ENCODE results near the gene KRT20.
"Not testable (repeated sequence)": the region's sequence is repeated elsewhere in the genome, so short reads cannot be mapped to it uniquely, and the experiment has no call there.

KRT20 gene

DNA sequence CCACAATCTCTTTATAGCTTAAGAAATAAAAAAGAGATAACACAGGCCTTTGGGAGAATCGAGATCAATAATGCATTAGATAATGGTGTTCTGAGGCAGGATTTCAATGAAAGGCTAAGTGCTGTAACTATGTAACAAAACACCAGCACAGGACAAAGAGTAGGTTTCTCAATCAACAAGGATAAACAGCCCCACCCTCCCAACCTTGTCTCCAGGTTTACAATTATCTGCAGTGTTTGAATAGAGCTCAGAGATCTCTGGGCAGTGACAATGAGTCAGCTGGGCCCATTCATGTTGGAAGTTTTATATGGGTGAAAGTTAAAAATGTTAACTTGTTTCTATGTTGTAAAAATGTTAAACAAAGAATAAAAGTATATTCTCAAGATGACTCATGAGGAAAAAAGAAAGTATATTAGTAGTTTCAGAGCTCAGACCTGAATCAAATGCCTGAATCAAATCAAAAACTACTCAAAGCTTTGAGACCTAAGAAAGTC is 17.0 kb upstream of the KRT20 start:
- H3K4me3 ChIP-seq (ENCODE audit: low read depth, low read length) = no peak overlapping the region

DNA sequence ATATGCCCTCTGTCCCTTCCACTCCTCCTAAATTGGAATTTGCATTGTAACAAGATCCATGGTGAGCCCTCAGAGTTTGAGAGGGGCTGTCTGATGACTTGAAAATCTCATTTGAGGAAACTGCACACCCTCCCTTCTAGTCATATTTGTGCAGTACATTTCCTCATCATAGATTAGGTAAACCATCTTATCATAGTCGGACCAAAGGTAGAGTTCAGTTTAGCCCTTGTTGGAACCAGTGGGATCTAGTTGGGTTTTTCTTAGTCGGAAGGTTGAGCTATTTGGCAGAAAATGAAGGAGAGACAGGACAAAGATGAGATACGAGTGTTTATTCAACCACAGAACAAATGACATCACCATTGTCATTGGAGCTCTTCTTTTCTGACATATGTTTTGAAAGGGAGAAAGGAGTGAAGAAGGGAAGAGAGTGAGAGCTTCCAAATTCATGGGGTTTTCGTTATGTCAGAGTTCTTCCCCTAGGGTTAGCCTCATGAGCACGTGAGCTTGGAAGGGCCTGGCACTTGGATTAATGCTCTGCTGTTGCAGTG is 15.8 kb upstream of the KRT20 start:
- no peak overlapping the region for H3K4me3 ChIP-seq (ENCODE audit: low read depth, low read length)

DNA sequence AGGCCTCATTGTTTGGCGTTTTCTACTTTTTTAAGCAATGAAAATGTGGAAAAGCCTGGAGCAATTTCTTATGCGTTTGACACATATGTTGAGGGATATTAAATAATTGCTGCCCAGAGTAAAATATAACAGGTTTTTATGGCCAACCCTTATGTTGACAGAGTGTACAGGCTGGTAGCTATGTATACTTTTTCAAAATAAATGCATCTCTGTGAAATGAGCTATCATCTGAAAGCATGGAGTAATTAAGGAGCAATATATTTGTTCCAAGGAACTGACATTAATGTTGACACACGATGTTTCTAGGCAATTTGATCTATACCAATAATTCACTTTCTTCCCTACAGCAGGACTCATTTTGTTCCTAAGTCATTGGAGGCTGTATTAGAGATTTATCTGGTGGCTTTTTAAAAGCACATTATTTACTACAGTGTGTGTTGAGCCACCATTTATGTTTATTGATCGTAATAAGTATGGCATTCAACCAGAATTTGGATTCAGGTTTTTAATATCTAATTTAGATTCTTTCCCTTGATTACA is 11.9 kb upstream of the KRT20 start:
- no peak overlapping the region for H3K4me3 ChIP-seq (ENCODE audit: low read depth, low read length)

DNA sequence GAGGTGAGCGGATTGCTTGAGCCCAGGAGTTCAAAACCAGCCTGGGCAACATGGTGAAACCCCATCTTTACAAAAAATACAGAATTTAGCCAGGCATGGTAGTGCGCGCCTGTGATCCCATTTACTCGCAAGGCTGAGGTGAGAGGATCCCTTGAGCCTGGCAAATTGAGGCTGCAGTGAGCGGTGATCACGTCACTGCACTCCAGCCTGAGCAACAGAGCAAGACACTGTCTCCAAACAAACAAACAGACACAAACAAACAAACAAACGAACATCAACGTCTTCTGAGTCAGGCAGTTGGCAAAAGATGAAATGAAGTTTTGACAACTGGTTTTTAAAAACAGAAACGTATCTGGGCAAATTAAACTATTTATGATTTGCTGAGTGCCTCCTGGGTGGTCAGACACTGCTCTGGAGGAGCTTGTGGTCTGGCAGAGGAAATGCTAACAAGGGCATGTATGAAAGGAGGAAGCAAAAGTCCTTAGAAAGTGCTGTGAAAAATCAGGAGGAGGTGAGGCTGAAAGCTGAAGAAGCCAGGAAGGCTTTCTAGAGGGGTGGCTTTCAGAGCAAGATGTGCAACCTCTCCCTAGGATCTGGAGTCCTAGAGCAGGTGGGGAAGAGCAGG is 10.2 kb upstream of the KRT20 start:
- H3K4me3 ChIP-seq (ENCODE audit: low read depth, low read length) = no peak overlapping the region

DNA sequence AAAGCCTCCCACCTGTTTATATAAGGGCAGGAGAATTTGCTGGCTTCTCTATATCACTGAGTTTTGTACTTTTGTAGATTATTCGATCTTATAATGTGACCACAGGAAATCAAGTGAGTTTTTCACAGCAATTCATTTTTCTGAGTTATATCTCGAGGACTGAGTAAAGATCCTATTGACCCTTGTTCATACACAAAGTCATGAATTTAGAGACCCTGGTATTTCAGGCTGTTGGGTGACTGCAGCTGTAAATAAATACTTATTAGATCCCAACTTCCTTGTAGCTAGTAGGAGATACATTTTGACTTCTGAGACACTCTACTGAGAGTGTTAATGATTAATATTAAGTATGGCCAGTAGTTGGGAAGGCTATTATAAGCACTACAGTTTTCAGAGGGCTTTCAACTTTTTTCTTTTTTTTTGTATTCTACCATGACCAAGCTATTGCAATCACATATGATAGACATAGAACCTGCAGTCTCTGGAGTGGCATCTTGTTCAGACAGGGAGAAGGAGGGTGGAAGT is 3.2 kb upstream of the KRT20 start:
- H3K4me3 ChIP-seq (ENCODE audit: low read depth, low read length) = no peak overlapping the region

DNA sequence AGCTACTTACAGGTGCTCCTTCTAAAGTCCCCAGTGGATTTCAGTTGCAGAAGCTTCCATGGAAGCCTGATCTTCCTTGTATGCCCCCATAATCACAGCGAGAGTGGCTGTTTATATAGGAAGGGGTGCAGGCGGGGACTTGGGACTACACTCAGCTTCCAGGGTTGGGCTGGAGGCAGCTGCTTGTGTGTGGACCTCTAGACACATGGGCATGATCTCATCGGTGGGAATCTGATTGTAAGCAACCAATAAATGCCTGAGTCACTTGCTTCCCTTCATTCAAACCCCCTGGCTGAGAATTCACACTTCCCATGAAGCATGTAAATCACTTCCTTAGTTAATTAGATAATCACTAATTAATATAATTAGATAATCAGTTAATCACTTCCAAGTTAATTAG is 1.0 kb upstream of the KRT20 start:
- H3K4me3 ChIP-seq (ENCODE audit: low read depth, low read length) = no peak overlapping the region

DNA sequence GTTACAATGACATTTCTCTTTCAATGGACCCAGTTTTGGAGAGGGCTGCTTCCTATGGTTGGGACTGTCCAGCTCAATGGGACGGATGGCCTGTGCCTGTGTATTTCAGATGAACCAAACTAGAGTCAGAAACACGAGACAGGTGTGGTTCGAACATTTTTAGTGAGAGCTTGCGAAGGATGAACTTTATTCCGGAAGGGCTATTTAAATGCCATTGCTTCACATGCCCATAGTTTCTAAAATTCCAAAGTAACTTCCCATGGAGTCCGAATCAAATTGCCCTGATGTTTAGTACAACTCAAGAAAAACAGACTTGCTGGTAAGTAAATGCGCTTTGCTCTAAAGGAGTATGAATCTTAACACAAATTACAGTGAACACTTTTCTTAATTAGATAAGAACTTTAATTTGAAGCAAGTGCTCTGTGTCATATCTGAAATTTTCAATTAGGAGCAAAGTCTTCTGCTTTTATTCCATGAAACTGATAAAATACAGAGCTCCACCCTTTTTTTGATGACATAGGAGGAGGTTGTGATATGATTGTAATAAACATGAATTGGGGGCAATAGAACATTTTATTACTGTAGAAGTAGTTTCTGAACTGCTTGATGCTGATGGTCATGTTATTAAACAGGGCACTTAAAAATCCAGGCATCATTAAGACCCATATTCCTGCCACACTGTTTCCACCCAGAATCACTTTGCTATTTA is 1.3 kb downstream of the KRT20 start:
- H3K4me3 ChIP-seq (ENCODE audit: low read depth, low read length) = no peak overlapping the region

DNA sequence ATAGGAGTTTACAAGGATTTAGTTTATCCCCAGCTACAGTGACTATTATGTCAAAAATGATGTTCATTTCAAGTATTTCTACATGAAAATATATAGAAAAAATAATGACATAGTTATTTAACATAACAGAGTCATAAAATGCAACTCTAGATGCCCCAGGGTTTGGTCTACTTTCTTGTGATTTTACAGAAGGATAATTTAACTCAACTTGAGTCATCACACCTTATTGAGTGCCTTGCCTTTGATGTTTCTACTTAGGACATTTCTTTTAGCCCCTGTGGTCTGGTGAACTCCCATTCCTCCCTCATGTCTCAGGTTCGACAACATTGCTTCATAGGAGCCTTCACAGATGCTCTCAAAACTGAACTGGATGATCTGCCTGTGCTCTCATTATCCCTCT is 2.0 kb downstream of the KRT20 start:
- no peak overlapping the region for H3K4me3 ChIP-seq (ENCODE audit: low read depth, low read length)

DNA sequence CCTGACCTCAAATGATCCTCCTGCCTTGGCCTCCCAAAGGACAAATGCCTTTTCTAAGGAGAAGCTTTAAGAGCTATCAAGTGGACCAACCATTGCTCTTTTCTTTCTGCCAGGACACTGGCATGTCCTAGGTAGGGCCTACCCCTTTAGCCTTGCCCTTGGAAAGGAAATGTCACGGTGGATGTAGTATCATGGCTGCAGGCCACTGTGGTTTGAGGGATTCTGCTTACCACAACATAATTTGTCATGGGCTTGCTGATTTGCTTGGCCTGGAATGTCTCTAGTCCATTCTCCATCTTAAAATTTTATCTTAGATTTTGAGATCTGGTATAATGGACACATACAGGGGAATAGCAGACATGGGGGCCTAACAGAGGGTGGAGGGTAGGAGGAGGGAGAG is 6.0 kb downstream of the KRT20 start:
- H3K4me3 ChIP-seq (ENCODE audit: low read depth, low read length) = no peak overlapping the region

DNA sequence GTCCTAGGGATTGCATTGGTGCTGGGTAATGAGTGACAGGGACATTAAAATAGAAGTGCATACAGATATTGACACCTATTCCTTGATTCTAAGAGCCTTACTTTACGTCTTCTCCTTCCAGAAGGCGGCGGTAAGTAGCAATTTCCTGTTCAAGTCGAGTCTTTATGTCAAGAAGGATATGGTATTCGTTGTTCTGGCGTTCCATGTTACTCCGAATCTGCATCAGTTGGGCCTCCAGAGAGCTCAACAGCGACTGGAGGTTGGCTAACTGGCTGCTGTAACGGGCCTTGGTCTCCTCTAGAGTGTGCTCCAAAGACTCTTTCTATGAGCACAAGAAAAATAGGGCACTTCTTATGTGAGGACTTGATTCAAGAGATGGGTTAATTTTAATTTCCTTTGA is 7.0 kb downstream of the KRT20 start:
- no peak overlapping the region for H3K4me3 ChIP-seq (ENCODE audit: low read depth, low read length)

DNA sequence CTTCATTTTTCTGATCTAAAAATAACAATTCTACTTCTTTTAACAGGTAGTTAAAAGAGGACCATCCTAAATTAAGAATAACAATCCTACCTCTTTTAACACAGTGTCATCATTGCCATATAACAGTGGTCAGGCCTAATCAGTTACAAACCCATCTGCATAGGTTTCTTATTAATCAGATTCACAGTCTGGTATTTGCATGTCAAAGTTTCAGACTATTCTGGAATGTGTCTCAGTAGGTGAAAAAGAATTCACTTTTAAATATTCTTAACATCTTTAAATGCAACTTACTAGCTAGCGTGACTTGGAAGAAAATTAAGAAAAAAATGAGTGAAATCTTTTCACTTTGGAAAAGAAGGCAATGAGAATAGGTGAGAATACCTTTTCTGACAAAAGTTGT is 11.2 kb downstream of the KRT20 start:
- H3K4me3 ChIP-seq (ENCODE audit: low read depth, low read length) = no peak overlapping the region

DNA sequence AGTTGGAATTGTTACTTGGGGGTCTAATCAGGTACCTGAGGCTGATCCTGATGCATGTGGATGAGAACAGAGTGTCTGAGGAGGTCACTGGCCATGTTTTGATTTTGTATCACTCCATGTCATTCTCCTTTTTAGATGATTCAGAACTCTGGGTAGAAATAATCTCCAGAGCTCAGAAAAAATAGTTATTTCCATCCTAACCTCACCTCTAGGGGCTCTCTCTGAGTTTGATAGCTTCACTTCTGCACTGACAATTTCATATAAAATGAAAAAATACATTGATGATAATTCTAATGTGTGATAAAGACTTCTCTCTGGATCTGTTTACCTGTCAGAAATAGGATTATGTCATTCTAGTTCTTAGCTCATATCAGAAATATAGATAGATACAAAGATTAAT is 11.8 kb downstream of the KRT20 start:
- no peak overlapping the region for H3K4me3 ChIP-seq (ENCODE audit: low read depth, low read length)

DNA sequence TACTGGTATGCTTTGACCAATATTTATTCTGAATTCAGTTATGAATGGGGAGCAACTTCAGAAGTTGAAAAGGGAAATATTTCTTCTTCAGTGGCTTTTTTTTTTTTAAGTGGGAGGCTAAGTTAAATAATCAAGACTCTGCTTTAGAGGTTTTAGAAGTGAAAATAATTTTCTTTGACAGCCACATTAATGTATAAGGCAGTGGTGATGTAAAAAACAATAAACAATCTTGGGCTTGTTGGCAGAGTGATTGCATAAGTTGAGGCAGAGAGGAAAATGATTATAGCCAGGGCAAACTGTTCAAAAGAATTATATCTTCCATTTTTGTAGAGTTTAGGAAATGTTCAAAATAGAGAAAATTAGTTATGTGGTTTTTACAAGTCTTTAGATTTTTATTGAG is 12.6 kb downstream of the KRT20 start:
- no peak overlapping the region for H3K4me3 ChIP-seq (ENCODE audit: low read depth, low read length)

DNA sequence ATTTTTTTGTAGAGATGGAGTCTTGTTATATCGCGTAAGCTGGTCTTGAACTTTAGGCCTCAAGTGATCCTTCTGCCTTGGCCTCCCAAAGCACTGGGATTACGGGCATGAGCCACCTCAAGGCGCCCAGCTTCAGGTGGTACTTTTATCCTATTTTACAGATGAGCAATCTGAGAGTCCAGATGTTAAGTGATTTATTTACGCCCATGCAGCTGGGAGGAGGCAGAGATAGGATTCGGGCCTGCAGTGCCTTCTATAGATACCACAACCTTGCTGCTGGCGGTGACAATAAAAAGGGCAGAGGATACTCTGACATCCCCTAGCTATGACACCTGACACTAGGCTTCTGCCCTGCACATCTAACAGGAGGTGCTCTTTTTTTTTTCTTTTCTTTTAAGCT is 13.7 kb downstream of the KRT20 start:
- H3K4me3 ChIP-seq (ENCODE audit: low read depth, low read length) = no peak overlapping the region

DNA sequence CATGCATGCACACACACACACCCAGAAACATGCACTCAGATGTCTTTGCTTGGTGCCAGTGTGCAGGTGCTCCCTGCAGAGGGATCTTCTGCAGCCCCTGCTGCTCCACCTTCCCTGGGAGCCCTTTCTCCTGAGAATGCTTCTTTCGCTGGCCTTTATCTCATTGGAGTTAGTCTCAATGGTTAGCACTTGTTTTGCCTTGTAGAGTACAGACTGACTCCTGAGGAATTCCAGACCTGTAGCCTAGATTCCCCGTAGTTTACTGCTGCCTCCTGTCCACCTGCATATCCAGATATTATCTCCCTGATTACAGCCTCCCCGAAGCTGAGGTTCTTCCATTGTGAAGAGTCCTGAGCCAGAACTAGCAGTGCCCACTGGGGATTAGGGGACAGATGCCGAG is 14.9 kb downstream of the KRT20 start:
- H3K4me3 ChIP-seq (ENCODE audit: low read depth, low read length) = no peak overlapping the region

DNA sequence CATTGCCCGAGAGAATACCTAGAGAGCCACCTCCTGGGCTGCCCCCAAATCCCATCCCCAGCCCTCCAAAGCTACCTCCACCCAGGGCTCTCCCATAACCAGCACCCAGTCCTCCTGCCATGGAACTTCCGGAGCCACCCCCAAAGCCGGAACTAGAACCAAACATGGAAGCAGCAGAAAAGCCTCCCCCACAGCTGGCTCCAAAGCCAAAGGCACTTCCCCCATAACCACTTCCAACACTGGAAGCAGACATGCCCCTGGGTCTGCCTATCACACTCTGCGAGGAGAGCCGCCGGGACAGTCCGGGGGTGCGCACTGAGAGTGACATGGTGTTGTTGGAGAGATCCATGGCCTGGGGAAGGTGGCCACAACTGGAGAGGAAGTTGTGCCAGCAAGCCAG is 18.2 kb downstream of the KRT20 start, which contains the start of gene KRT12:
Gene KRT12 (minus strand): TSS at position 386 of the 400 bp plus-strand sequence. CDS start 37 bp downstream, at position 349.
- no peak within 1 kb of the TSS for H3K4me3 ChIP-seq (ENCODE audit: low read depth, low read length)

DNA sequence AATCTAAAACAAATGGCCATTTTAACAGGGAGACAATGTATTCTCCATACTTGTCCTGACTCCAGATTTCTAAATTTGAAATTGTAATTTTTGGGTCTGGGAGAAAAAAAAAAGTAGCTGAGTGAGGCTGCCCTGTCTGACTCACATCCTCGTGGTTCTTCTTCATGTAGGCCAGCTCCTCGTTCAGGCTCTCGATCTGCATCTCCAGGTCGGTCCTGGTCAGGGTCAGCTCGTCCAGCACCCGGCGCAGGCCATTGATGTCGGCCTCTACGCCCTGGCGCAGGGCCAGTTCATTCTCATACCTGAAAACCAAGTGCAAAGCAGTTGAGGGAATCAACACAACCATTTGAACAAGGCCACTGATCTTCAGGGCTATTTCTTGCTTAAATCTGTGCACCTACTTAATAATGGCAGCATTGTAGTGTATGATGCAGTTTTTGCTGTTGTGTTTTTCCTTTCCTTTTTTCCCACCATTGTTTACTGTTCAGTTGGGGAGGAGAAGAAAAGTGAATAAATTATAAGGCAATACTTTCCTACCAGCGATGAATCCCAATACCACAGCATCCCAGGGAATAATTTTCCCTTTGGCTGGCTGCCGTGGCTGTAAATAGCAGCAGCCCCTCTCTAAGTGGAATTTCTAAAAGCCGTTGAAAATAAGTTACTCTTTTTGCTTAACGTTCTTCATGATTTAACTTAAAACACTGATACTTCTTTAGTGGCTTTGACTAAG is 20.2 kb downstream of the KRT20 start:
- no peak overlapping the region for H3K4me3 ChIP-seq (ENCODE audit: low read depth, low read length)

DNA sequence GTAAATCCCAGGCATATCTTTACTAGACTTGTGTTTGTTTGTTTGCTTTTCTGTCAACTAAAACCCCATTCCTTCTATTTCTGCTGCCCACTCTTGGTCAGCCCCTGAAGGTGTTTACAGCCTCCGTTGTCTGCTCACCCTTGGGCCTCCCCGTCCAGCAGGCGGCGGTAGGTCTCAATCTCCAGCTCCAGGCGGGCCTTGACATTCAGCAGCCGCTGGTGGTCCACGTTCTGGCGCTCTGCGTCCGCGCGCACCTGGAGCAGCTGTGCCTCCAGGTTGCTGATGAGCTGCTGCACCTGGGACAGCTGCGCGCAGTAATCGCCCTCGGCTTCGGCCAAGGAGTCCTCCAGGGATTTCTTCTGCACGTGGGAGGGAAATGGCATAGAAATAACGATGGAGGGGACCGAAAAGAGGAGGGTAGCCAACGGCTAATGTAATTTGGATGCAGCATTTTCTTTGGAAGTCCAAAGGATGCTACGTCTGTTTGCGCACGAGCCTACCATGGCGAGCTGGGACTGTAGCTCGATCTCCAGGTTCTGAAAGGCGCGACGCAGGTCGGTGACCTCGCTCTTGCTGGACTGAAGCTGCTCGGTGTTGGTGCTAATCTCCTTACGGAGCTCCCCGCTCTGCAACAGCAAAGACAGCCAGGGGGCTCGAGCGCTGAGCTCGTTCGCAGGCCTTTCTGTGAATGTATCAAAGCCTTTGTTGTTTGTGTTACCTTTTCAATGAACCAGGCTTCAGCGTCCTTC is 21.9 kb downstream of the KRT20 start:
- H3K4me3 ChIP-seq (ENCODE audit: low read depth, low read length) = no peak overlapping the region

DNA sequence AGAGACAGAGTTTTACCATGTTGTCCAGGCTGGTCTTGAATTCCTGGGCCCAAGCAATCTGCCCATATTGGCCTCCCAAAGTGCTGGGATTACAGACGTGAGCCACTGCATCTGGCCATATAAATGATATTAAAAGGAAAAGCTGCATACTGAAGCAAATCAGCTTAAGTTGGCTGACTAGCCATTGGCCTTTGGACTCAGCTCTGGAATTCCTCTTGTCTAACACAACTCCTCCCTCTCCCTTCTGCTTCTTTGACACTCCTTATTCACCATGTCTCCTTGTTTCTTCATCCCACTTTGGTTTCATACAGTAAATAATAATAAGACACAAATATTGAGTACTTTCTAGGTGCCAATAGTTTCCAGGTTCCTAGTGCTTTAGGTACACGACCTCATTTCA is 25.5 kb downstream of the KRT20 start:
- H3K4me3 ChIP-seq (ENCODE audit: low read depth, low read length) = no peak overlapping the region

DNA sequence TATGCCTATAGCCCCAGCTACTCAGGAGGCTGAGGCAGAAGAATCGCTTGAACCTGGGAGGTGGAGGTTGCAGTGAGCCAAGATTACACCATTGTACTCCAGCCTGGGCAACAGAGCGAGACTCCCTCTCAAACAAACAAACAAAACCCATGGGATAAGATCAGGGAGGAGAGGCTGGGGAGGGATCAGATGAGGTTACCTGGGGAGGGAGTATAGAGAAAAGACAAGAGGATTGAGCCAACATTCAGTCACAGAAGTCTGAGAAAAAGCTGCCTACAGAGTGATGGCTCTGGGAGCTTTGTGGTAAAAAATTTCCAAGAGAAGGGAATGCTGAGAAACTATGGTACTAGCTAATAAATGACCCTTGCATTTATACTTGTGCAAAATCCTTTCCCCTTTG is 26.4 kb downstream of the KRT20 start:
- H3K4me3 ChIP-seq (ENCODE audit: low read depth, low read length) = not testable (repeated sequence)

DNA sequence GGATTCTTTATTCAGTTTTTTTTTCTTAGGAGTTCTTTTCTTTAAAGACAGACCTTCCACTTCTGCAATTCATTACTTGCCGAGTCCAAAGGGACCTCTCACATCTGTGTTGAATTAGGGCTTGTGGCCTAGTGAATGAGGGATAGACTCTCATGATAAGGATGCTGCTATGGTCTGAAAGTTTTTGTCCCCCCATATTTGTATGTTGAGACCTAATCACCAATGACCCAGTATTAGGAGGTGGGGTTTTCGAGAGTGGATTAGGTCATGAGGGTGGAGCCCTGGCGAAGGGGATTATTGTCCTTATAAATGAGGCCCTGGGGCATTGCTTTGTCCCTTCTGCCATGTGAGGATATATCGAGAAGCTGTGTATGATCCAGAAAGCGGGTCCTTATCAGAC is 27.5 kb downstream of the KRT20 start:
- no peak overlapping the region for H3K4me3 ChIP-seq (ENCODE audit: low read depth, low read length)
